ENCODE measurements around the gene ROBO4.

The ROBO4 gene

GRCh38 chr11:124841201-124841600 is 56.5 kb downstream of the ROBO4 start:
- H3K4me2 ChIP-seq (ENCODE audit: low read depth, low read length): no peak overlapping the region
- no peaks in the 10 kb centered on the region for H3K9me3 ChIP-seq (replicated peaks; ENCODE audit: insufficient read depth, low read length)
- H3K4me3 ChIP-seq (ENCODE audit: low read length): no peak overlapping the region
- peaks cover 4% of the 10 kb centered on the region; the same call in 1 of the 2 replicates for H3K4me1 ChIP-seq (ENCODE audit: low read length)
- H3F3A ChIP-seq (ENCODE audit: insufficient read depth, low read length): 0 out of 2 replicates have a peak, but pooled peaks cover 3% of the 10 kb centered on the region
- H3K9me2 ChIP-seq (replicated peaks; ENCODE audit: insufficient read depth, low read length): no peaks in the 10 kb centered on the region
- H3K9ac ChIP-seq (ENCODE audit: low read length): no peak overlapping the region
- H3K27me3 ChIP-seq (replicated peaks; ENCODE audit: insufficient read depth, low read length): peaks cover 85% of the 10 kb centered on the region
- no peak for DNase-seq
- no peaks in the 10 kb centered on the region for H3K36me3 ChIP-seq (replicated peaks; ENCODE audit: insufficient read depth, low read length)
- H3K27ac ChIP-seq (ENCODE audit: low read length): no peak overlapping the region
- H3K79me2 ChIP-seq (ENCODE audit: low read length): no peaks in the 10 kb centered on the region
- no peak overlapping the region for H2AFZ ChIP-seq (ENCODE audit: low read length)
- TF ChIP-seq EZH2 (optimal IDR thresholded peaks at IDR 0.05; ENCODE audit: low read depth, low read length) (no peak), CTCF (IDR thresholded peaks at IDR 0.05; ENCODE audit: low read length) (no peak), EZH2phosphoT487 (IDR thresholded peaks at IDR 0.05; ENCODE audit: low read length) (no peak)
- no peaks in the 10 kb centered on the region for H4K20me1 ChIP-seq (ENCODE audit: insufficient read depth, low read length)

GRCh38 chr11:124840666-124841065 is 57.0 kb downstream of the ROBO4 start:
- no peaks in the 10 kb centered on the region for H3K9me2 ChIP-seq (replicated peaks; ENCODE audit: insufficient read depth, low read length)
- no peak overlapping the region for H2AFZ ChIP-seq (ENCODE audit: low read length)
- H3K27ac ChIP-seq (ENCODE audit: low read length): no peak overlapping the region
- no peaks in the 10 kb centered on the region for H3K79me2 ChIP-seq (ENCODE audit: low read length)
- H3K4me3 ChIP-seq (ENCODE audit: low read length): no peak overlapping the region
- no peak overlapping the region for H3K9ac ChIP-seq (ENCODE audit: low read length)
- no peak overlapping the region for H3K4me2 ChIP-seq (ENCODE audit: low read depth, low read length)
- H3F3A ChIP-seq (ENCODE audit: insufficient read depth, low read length): 0 out of 2 replicates have a peak, but pooled peaks cover 6% of the 10 kb centered on the region
- no peak for DNase-seq
- no peaks in the 10 kb centered on the region for H3K36me3 ChIP-seq (replicated peaks; ENCODE audit: insufficient read depth, low read length)
- peaks cover 80% of the 10 kb centered on the region for H3K27me3 ChIP-seq (replicated peaks; ENCODE audit: insufficient read depth, low read length)
- H3K4me1 ChIP-seq (ENCODE audit: low read length): peaks cover 4% of the 10 kb centered on the region; the same call in 1 of the 2 replicates
- no peaks in the 10 kb centered on the region for H3K9me3 ChIP-seq (replicated peaks; ENCODE audit: insufficient read depth, low read length)
- H4K20me1 ChIP-seq (ENCODE audit: insufficient read depth, low read length): no peaks in the 10 kb centered on the region
- TF ChIP-seq EZH2 (optimal IDR thresholded peaks at IDR 0.05; ENCODE audit: low read depth, low read length) (no peak), EZH2phosphoT487 (IDR thresholded peaks at IDR 0.05; ENCODE audit: low read length) (no peak), CTCF (IDR thresholded peaks at IDR 0.05; ENCODE audit: low read length) (no peak)

GRCh38 chr11:124839972-124840621 is 57.6 kb downstream of the ROBO4 start:
- Histone ChIP-seq H3K27me3 (replicated peaks; ENCODE audit: insufficient read depth, low read length) (peaks cover 74% of the 10 kb centered on the region), H3K9ac (ENCODE audit: low read length) (no peak overlapping the region), H3K4me2 (ENCODE audit: low read depth, low read length) (peak overlapping the region; percentile 49; the same call in 1 of the 2 replicates)

More at GRCh38 chr11:124839972-124840621, 57.6 kb downstream of the ROBO4 start:
- no peaks in the 10 kb centered on the region for H3K36me3 ChIP-seq (replicated peaks; ENCODE audit: insufficient read depth, low read length)
- no peaks in the 10 kb centered on the region for H3K9me3 ChIP-seq (replicated peaks; ENCODE audit: insufficient read depth, low read length)
- H3F3A ChIP-seq (ENCODE audit: insufficient read depth, low read length): 0 out of 2 replicates have a peak, but pooled peaks cover 6% of the 10 kb centered on the region
- no peak for DNase-seq
- H3K79me2 ChIP-seq (ENCODE audit: low read length): no peaks in the 10 kb centered on the region
- H2AFZ ChIP-seq (ENCODE audit: low read length): no peak overlapping the region
- TF ChIP-seq EZH2phosphoT487 (IDR thresholded peaks at IDR 0.05; ENCODE audit: low read length) (no peak), CTCF (IDR thresholded peaks at IDR 0.05; ENCODE audit: low read length) (no peak), EZH2 (optimal IDR thresholded peaks at IDR 0.05; ENCODE audit: low read depth, low read length) (no peak)
- H3K27ac ChIP-seq (ENCODE audit: low read length): no peak overlapping the region
- H3K4me3 ChIP-seq (ENCODE audit: low read length): peak overlapping the region; percentile 22; the same call in 1 of the 2 replicates
- no peaks in the 10 kb centered on the region for H3K9me2 ChIP-seq (replicated peaks; ENCODE audit: insufficient read depth, low read length)
- peaks cover 4% of the 10 kb centered on the region; the same call in 1 of the 2 replicates for H3K4me1 ChIP-seq (ENCODE audit: low read length)
- H4K20me1 ChIP-seq (ENCODE audit: insufficient read depth, low read length): no peaks in the 10 kb centered on the region
